HG03045 (cell line): Measurements from ENCODE around the gene SAP30BP.

Experiments
- ATAC-seq: cut with Tn5 transposase; IDR thresholded peaks from one replicate; pipeline ENCODE4 v1.9.1; 2021; ENCODE audit warnings: mild to moderate bottlenecking, moderate library complexity; ENCODE audit not compliant: unreplicated experiment

The SAP30BP gene

GRCh38 chr17:75707079-75707571, 40.0 kb downstream of the SAP30BP start:
- no peak for ATAC-seq

DNA sequence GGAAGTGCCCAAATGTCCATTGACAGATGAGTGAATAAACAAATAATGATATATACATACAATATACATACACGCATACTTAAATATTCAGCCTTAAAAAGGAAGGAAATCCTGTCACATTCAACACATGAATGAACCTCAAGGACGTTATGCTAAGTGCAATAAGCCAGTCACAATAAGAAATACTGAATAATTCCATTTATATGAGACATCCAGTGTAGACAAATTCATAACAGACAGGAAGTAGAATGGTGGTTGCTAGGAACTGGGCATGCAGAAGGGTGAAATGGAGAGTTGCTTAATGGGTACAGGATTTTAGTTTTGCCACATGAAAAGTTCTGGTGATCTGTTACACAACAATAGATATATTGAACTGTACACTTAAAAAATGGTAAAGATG, 45.3 kb downstream of the SAP30BP start:
- no peak for ATAC-seq

DNA sequence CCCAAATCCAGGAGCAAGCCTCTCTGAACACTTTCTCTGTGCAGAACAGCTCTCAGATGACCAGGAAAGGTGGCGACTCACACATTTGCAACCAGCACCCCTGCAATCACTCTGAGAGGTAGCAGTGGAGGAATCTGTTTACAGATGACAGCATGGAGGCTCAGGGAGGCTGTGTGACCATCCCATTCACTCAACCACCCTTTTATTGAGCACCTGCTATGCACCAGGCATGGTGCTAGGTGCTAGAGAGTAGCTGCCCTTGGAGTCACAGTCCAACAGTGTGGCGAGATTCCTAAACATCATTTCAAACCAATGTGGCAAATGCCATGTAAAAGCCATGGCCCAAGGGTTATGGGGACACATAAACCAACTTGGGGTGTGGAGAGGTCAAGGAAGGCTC, 52.6 kb downstream of the SAP30BP start:
- ATAC-seq: no peak

GRCh38 chr17:75720656-75721462, 53.7 kb downstream of the SAP30BP start, which contains the start of gene ITGB4:
Gene ITGB4 (plus strand): TSS chr17:75721459. CDS start chr17:75724704, 3,245 bp downstream.
- ATAC-seq: no peak

GRCh38 chr17:75721463-75722011, 54.4 kb downstream of the SAP30BP start:
- no peak for ATAC-seq

DNA sequence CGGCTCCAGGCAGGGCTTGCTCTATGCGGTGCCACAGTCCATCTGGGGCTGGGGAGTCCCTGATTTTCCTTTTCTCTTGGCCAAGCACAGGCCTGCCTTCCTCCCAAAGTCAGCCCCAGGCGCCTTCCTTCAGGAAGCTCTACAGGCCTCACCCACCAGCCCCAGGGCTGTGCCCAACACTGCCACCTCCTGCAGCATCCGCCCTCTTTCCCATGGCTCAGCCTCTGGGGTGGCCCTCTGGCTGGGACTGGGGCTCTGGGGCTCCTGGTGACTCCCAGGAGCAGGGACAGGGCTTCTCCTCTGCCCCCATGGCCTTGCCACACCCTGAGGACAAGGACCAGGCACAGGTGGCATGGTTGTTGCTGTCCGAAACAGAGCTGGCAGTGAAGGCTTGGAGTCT, 54.9 kb downstream of the SAP30BP start:
- no peak for ATAC-seq

- ATAC-seq: no peak
Observed at GRCh38 chr17:75722542-75723095, 55.5 kb downstream of the SAP30BP start.

GRCh38 chr17:75723171-75723930, 56.2 kb downstream of the SAP30BP start:
- no peak for ATAC-seq

- no peak for ATAC-seq
Observed at GRCh38 chr17:75724016-75725003, 57.2 kb downstream of the SAP30BP start.

GRCh38 chr17:75725504-75725903, 58.4 kb downstream of the SAP30BP start:
- ATAC-seq: no peak

GRCh38 chr17:75727391-75727790, 60.3 kb downstream of the SAP30BP start:
- no peak for ATAC-seq

GRCh38 chr17:75729351-75729750, 62.2 kb downstream of the SAP30BP start:
- ATAC-seq: no peak

- ATAC-seq: no peak
Observed at GRCh38 chr17:75730065-75730464, 62.9 kb downstream of the SAP30BP start.

GRCh38 chr17:75731086-75731715, 64.1 kb downstream of the SAP30BP start:
- ATAC-seq: no peak

GRCh38 chr17:75731716-75732498, 64.8 kb downstream of the SAP30BP start:
- no peak for ATAC-seq

DNA sequence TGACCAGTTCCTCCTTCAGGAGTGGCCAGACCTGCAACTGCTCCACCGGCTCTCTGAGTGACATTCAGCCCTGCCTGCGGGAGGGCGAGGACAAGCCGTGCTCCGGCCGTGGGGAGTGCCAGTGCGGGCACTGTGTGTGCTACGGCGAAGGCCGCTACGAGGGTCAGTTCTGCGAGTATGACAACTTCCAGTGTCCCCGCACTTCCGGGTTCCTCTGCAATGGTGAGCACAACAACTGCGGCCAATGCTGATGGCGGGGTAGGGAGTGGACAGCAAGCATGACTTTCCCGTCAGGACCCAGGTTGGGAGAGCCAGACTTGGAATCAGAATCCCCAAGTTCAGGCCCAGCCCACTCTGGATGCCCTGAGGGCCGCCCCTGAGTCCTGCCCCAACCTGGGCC, 66.3 kb downstream of the SAP30BP start:
- ATAC-seq: no peak

DNA sequence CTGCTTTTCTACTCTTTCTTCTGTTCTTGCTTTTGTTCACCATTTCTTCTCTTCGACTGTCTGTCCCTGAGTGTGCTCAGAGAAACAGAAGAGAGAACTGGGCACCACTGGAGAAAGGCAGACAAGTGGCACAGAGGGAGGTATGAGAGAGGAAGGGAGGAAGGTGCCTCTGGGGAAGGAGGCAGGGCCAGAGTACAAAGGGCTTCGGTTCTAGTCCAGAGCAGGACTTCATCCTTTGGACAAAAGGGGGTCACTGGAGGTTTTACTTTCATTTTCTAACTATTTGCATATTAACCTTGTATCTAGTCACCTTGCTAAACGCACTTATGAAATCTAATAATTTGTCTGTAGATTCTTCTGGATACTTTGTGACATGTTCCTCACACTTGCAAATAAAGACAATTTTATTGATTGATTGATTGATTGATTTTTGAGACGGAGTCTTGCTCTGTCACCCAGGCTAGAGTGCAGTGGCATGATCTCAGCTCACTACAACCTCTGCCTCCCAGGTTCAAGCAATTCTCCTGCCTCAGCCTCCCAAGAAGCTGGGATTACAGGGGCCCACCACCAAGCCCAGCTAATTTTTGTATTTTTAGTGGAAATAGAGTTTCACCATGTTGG, 67.6 kb downstream of the SAP30BP start:
- no peak for ATAC-seq

DNA sequence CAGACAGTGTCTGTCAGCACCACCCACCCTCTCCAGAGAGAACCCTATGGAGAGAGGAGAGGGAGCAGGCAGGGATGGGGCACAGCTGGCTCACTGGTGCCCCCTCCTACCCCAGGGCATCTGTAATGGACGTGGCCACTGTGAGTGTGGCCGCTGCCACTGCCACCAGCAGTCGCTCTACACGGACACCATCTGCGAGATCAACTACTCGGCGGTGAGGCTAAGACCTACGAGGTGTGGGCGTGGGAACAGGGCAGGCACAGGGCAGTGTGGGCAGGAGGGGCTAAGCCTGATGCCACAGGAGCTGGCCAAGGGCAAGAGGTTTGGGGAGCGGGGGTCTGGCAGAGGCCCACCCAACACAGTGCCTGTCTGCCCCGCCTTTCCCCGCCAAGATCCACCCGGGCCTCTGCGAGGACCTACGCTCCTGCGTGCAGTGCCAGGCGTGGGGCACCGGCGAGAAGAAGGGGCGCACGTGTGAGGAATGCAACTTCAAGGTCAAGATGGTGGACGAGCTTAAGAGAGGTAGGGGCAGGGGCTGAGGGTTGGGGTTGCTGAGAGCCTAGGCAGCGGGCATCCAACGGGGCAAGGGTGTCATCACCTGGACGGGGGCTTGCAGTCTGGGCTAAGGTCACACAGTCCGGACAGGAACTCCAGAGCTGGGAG, 69.2 kb downstream of the SAP30BP start:
- no peak for ATAC-seq
